AG08395 (cell line): ENCODE results near the gene PTPN5.
"Not testable (repeated sequence)": the region's sequence is repeated elsewhere in the genome, so short reads cannot be mapped to it uniquely, and the experiment has no call there.

Experiments used
- DNase-seq: peaks from one replicate; pipeline ENCODE4 v3.0.0; 2012; ENCODE audit warnings: mixed read lengths, low spot score

Gene PTPN5

DNA sequence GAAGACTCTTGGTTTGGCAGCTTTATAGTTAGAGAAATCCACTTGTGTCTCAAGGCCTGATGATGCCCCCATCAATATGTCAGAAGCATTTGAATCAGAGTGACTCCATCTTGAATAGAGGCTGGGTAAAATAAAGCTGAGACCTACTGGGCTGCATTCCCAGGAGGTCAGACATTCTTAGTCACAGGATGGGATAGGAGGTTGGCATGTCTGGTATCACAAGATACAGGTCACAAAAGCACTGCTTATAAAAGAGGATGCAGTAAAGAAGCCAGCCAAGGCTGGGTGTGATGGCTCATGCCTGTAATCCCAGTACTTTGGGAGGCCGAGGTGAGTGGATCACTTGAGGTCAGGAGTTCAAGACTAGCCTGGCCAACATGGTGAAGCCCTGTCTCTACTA is 109.6 kb downstream of the PTPN5 start:
- not testable (repeated sequence) for DNase-seq
